ENCODE data around the gene FREM1.

Gene FREM1

DNA sequence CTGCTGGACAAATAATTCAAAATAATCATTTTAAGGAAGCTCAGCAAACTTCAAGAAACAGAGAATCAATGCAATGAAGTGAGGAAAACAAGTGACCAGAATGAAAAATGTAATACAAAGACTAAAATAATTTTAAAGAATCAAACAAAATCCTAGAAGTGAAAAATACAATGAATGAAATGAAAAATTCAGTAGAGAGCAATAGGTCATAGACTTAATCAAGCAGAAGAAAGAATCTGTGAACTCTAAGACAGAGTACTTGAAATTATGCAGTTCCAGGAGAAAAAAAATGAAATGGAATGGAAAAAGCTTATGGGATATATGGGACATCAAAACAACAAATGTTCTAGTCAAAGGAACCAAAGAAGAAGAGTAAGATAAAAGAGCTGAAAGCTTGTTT, 205.1 kb downstream of the FREM1 start:
- no peak for DNase-seq (ENCODE audit: low read depth)

DNA sequence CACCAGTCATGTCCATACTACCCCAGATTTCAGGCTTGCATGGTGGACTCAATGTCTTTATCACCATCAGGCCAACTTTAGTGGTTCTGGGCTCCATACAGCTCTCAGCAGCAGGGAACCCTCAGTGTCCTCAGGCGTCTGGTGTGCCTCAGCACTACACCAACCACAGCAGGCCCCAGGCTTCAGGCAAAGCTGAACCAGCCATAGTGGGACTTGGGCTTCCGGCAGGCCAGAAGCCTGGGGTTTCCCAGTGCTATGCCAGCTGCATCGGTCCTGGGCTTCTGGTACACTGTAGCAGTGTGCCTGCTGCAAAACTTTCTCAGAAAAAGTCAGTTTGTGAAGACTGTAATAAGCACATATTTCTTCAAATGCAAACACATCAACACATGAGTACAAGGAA, 205.9 kb downstream of the FREM1 start:
- no peak for DNase-seq (ENCODE audit: low read depth)

DNA sequence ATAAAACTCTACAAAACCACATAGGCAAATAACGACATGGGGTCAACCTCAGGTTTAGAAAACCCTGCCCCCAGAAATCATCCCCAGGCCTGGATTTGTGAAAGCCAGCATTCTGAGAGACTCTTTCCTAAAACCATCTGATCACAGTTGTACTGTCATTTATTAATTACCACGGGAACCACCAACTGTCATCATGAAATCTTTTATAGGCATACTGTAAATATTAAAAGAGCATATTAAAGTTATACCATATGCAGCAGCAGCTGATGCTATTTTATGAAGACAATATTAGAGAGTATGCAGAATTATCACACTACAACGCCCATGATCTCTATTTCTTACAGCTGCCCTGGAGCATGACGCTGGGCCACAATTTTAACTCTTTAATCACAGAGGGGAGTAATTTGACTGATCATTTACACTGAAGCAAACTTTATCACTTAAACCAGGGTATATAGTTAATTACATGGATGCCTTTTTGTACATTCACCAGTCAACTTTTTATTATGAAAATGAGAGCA, 208.0 kb downstream of the FREM1 start:
- DNase-seq (ENCODE audit: low read depth): no peak

DNA sequence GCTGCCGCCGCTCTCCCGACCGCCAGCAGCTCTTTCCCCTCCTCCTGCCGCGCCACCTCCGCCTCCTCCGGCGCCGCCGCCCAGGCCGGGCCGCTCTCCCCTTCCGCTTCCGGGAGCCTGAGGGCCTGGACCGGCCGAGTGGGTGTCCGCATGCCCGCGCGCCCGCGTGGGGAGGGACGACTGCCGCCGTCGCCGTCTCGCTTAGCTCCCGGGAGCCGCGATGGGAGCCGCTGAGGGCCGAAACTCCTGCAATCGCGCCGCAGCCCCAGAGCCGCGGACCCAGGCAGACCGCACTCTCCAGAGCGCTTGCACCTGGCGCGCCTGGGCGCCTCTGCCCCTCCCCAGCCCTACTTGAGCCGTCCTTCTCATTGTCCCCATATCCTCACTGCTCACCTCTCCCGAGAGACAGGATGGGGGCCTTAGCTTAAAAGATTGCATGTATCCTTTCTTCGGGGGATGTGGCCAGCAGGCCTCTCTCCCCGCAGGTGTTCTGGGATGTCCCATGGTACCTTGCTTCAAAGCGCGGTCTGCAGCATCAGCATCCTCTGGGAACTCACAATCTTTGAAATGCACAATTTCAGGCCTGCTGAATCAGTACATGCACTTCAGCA, 216.9 kb downstream of the FREM1 start, which contains the start of gene ZDHHC21:
Gene ZDHHC21, minus strand, starts transcription at position 182 of the 611 bp plus-strand sequence. CDS start 19,092 bp downstream, outside the sequence.
- DNase-seq (ENCODE audit: low read depth): peak; percentile 60

DNA sequence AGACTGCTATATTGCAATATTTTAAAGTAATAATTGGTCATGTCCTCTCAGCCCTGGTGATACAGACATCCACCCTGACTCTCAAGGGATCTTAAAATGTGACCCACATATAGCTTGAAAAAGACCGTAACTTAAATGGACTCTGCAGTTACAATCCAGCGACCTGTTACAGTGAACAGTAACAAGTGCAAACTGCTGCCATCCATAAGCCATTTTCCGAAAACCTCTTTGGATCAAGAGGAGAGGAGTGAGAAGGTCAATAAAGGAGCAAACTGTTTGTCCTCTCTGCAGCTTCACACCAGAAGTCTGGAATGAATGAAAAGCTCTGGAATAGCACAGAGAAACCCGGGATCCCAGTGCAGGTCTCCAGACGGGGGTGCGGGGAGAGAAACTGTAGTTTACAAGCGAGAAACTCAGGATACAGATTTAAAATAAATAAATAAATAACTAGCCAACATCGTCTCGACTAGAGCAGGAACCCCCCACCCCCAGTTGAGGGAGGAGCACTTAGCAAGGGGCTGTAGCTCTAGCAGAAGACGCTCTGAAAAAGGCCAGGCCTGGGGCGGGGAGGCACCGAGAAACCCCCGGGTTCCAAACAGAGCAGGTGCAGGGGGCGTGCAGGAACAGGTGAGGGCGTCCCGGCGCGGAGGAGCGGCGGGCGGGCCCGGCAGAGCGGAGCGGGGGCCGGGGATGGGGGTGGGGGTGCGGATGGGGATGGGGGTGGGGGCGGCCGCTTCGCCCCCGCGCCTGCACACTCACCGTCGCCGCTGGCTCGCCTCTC, 217.6 kb downstream of the FREM1 start:
- no peak for DNase-seq (ENCODE audit: low read depth)

DNA sequence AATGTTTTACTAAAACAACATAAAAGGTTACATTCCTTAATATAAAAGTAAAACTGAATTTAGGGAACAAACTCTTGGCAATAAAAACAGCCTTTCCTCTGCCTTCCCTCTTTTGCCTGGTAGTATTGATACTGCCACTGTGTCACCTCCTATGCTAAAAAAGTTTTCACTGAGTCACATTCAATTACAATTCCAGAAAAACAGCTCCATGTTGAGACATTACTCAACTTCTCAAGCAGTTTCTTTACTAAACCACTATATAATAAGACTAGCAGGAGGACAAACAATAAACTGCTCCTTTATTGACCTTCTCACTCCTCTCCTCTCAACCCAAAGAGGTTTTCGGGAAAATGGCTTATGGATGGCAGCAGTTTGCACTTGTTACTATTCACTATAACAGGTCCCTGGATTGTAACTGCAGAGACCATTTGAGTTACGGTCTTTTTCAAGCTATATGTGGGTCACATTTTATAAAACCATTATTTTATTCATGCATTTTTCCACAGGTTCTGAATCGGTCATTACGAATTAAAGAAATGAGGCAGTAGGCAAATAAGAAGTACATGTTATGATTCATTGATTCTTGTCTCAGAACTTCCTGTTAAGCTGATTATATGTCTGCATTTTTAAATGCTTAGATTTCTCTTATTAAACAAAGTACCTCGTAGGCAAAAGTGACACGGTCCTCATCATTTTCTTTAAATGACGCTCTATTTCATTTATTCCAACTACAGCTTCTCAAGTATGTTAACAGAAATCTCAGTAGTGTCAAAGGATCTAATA, 219.1 kb downstream of the FREM1 start:
- DNase-seq (ENCODE audit: low read depth): no peak

DNA sequence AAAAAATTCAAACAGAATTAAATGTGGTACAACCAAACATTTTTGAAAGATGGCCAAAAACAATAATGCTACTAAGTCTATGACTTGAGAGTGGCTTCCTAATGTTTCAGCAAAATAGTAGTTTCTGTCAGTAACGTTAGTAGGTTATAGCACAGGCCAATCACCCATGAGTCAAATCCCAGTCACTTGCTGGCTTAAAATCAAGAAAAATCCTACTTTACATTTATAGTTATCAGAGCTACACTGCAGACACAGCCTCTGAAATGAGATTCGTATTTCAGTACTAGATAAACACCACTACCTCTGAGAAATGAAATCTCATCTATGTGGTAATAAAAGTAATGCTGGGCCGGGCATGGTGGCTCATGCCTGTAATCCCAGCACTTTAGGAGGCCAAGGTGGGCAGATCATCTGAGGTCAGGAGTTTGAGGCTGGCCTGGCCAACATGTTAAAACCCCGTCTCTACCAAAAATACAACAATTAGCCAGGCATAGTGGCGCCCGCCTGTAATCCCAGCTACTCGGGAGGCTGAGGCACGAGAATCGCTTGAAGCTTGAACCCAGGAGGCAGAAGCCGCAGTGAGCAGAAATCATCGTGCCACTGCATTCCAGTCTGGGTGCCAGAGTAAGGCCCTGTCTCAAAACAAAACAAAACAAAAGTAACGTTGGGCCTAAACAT, 223.0 kb downstream of the FREM1 start:
- peak; percentile 73 for DNase-seq (ENCODE audit: low read depth)

DNA sequence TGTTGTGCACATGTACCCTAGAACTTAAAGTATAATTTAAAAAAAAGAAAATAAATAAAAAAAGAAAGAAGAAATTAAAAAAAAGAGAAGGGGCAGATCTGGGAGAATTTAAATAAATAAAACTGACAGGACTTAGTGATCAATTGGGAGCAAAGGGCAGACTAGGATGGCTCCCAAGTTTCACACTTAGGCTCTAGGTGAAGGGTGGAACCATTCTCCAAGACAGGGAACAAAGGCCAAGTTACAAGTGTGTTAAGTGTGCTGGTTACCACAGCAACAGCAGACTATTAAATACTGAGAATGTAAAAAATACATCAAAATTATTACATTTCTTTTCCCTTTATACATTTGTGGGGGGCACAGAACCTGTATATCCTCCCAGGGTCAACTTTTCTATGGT, 224.1 kb downstream of the FREM1 start:
- no peak for DNase-seq (ENCODE audit: low read depth)

All from fibroblast of gingiva (primary cell).